H1 (cell line): Measurements from ENCODE around the gene ZDHHC8. TPM values are rescaled to one million over a fixed set of nuclear protein-coding genes. Genes with fewer than 3 reads are reported as not detected.

Experiments used
- BACH1 ChIP-seq: IDR thresholded peaks from 2 replicates; pipeline ENCODE4 v1.6.1; 2012; ENCODE audit warnings: low read length, improper control_type of control experiment
- CBX5 ChIP-seq: fragments of 300-800, 300-1000 bp; sonication (generic); IDR thresholded peaks from 2 replicates; pipeline ENCODE4 v1.7.1; 2016; ENCODE audit warnings: antibody characterized with exemption, low read length, low read depth
- CREB1 ChIP-seq: IDR thresholded peaks from 2 replicates; pipeline ENCODE4 v1.6.1; 2012; ENCODE audit warnings: inconsistent platforms
- CTBP2 ChIP-seq: IDR thresholded peaks from 2 replicates; pipeline ENCODE4 v1.7.0; 2011; ENCODE audit warnings: borderline replicate concordance, mild to moderate bottlenecking, moderate library complexity, mixed read lengths, low read length; ENCODE audit not compliant: insufficient read depth, insufficient read length
- PHF8 ChIP-seq: fragments of 200-600 bp; sonication (generic); conservative IDR thresholded peaks from 2 replicates; pipeline ENCODE4 v1.7.1; 2012; ENCODE audit warnings: low read depth, mild to moderate bottlenecking, inconsistent platforms, low read length, moderate library complexity
- RFX5 ChIP-seq: IDR thresholded peaks from 2 replicates; pipeline ENCODE4 v1.6.1; 2011; ENCODE audit warnings: low read depth, low read length, improper control_type of control experiment, borderline replicate concordance
- SAP30 ChIP-seq: fragments of 300-600 bp; sonication (generic); IDR thresholded peaks from 2 replicates; pipeline ENCODE4 v1.7.1; 2012; ENCODE audit warnings: low read length, moderate library complexity, mild to moderate bottlenecking, inconsistent platforms; ENCODE audit not compliant: insufficient read depth, insufficient replicate concordance
- SRF ChIP-seq: IDR thresholded peaks from 2 replicates; pipeline ENCODE4 v1.6.1; 2011; ENCODE audit warnings: mild to moderate bottlenecking, low read depth, low read length, moderate library complexity
- ZNF274 ChIP-seq: IDR thresholded peaks from 2 replicates; pipeline ENCODE4 v1.7.0; 2012; ENCODE audit warnings: low read length, borderline replicate concordance; ENCODE audit errors: extremely low read depth
- polyA plus RNA-seq, 7 experiments: library from polyadenylated mRNA; depleted of rRNA in 3 of 7; stranded (reverse) in 5 of 7; unstranded in 2 of 7; fragments of >200 nt in 5 of 7; fragments of 200-250 nt in 2 of 7; gene quantifications; 1 replicate in 5 of 7; 2 replicates in 1 of 7; 4 replicates in 1 of 7; pipeline versions ENCODE4 v1.2.1 to v1.2.3, GENCODE V29; 2011 to 2013; ENCODE audit warnings: missing spikeins in 2 of 7, mixed read lengths in 2 of 7
- total RNA-seq: library from RNA; stranded (reverse); fragmentation: NEBNext Ultra II Directional; extraction: Animal tissue kit (Norgen Biotek cat#: 25700); gene quantifications from 2 replicates; pipeline ENCODE4 v1.2.1, GENCODE V29; 2021
- TF ChIP-seq, protein P1 (sequence below): fragments of 300-600 bp; sonication (generic); IDR thresholded peaks from 2 replicates; pipeline ENCODE4 v1.7.1; 2012; ENCODE audit warnings: low read length, moderate library complexity, mild to moderate bottlenecking, inconsistent platforms; ENCODE audit not compliant: insufficient replicate concordance

ZDHHC8 gene
- total and polyA plus RNA-seq, 2 of the 8 experiments (the other 6 are each of a cell fraction or from before 2014, with no cell fraction given), result 18.6 to 65.6 TPM

DNA sequence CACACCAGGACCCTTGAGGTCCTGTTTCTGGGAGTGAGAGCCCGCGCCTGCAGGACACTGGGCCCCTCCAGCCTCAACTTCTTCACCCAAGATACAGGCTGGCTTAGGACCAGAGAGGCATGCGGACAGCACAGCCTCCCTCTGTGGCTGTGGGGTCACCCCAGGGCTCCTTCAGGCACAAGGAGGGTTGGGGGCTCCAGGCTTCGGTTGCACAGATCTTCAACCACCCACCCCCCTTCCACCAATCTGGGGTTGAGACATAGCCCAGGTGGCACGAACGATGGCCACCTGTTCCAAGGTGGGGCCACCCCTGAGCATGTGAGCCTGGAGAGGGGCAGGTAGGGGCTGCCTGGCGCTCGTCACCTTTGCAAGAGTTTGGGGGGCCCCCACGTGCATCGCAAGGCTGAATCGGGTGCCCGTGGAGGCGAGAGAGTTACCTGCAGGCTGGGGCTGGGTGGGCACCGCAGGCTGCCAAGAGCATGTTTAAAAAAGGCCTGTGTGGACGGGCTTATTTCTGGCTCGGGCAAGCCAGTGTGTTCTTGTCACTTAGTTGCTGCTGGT, 1.2 kb downstream of the ZDHHC8 start (continued):
- TF ChIP-seq, protein P1, sequence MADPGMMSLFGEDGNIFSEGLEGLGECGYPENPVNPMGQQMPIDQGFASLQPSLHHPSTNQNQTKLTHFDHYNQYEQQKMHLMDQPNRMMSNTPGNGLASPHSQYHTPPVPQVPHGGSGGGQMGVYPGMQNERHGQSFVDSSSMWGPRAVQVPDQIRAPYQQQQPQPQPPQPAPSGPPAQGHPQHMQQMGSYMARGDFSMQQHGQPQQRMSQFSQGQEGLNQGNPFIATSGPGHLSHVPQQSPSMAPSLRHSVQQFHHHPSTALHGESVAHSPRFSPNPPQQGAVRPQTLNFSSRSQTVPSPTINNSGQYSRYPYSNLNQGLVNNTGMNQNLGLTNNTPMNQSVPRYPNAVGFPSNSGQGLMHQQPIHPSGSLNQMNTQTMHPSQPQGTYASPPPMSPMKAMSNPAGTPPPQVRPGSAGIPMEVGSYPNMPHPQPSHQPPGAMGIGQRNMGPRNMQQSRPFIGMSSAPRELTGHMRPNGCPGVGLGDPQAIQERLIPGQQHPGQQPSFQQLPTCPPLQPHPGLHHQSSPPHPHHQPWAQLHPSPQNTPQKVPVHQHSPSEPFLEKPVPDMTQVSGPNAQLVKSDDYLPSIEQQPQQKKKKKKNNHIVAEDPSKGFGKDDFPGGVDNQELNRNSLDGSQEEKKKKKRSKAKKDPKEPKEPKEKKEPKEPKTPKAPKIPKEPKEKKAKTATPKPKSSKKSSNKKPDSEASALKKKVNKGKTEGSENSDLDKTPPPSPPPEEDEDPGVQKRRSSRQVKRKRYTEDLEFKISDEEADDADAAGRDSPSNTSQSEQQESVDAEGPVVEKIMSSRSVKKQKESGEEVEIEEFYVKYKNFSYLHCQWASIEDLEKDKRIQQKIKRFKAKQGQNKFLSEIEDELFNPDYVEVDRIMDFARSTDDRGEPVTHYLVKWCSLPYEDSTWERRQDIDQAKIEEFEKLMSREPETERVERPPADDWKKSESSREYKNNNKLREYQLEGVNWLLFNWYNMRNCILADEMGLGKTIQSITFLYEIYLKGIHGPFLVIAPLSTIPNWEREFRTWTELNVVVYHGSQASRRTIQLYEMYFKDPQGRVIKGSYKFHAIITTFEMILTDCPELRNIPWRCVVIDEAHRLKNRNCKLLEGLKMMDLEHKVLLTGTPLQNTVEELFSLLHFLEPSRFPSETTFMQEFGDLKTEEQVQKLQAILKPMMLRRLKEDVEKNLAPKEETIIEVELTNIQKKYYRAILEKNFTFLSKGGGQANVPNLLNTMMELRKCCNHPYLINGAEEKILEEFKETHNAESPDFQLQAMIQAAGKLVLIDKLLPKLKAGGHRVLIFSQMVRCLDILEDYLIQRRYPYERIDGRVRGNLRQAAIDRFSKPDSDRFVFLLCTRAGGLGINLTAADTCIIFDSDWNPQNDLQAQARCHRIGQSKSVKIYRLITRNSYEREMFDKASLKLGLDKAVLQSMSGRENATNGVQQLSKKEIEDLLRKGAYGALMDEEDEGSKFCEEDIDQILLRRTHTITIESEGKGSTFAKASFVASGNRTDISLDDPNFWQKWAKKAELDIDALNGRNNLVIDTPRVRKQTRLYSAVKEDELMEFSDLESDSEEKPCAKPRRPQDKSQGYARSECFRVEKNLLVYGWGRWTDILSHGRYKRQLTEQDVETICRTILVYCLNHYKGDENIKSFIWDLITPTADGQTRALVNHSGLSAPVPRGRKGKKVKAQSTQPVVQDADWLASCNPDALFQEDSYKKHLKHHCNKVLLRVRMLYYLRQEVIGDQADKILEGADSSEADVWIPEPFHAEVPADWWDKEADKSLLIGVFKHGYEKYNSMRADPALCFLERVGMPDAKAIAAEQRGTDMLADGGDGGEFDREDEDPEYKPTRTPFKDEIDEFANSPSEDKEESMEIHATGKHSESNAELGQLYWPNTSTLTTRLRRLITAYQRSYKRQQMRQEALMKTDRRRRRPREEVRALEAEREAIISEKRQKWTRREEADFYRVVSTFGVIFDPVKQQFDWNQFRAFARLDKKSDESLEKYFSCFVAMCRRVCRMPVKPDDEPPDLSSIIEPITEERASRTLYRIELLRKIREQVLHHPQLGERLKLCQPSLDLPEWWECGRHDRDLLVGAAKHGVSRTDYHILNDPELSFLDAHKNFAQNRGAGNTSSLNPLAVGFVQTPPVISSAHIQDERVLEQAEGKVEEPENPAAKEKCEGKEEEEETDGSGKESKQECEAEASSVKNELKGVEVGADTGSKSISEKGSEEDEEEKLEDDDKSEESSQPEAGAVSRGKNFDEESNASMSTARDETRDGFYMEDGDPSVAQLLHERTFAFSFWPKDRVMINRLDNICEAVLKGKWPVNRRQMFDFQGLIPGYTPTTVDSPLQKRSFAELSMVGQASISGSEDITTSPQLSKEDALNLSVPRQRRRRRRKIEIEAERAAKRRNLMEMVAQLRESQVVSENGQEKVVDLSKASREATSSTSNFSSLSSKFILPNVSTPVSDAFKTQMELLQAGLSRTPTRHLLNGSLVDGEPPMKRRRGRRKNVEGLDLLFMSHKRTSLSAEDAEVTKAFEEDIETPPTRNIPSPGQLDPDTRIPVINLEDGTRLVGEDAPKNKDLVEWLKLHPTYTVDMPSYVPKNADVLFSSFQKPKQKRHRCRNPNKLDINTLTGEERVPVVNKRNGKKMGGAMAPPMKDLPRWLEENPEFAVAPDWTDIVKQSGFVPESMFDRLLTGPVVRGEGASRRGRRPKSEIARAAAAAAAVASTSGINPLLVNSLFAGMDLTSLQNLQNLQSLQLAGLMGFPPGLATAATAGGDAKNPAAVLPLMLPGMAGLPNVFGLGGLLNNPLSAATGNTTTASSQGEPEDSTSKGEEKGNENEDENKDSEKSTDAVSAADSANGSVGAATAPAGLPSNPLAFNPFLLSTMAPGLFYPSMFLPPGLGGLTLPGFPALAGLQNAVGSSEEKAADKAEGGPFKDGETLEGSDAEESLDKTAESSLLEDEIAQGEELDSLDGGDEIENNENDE, result no peak
- TF ChIP-seq CTBP2, result no peak
- no peak for TF ChIP-seq SAP30
- no peak for TF ChIP-seq PHF8
- TF ChIP-seq SRF, result no peak
- no peak for TF ChIP-seq CBX5
- no peak for TF ChIP-seq RFX5
- no peak for TF ChIP-seq BACH1
- no peak for TF ChIP-seq CREB1
- TF ChIP-seq ZNF274, result no peak
